ENCODE data around the gene CRISPLD2. TPM values are rescaled to one million over a fixed set of nuclear protein-coding genes. Genes with fewer than 3 reads are reported as not detected.

CRISPLD2 gene
- polyA plus RNA-seq, 1 experiment, result 103 TPM

- POLR2A ChIA-PET, result interaction anchor here (1.0 kb wide), 1 partner anchor 99 kb away, joined by 5 read pairs; the partner anchor contains the start of gene CRISPLD2
- Histone ChIP-seq H3K27me3 (ENCODE audit: control insufficient read depth, insufficient read depth, low read length) (peaks cover 23% of the 10 kb centered on the region), H3K27ac (ENCODE audit: low read depth, low read length) (no peak overlapping the region), H3K9me3 (ENCODE audit: control insufficient read depth, insufficient read depth, low read length) (no peaks in the 10 kb centered on the region; the same call in 1 of the 2 replicates), H3K4me3 (ENCODE audit: low read depth, low read length) (no peak overlapping the region)
- DNase-seq (ENCODE audit: low read depth, low spot score), result no peak
- no peak for TF ChIP-seq CTCF (IDR thresholded peaks at IDR 0.05; ENCODE audit: low read depth, low read length)
- CTCF ChIA-PET, result no interaction called here
These were observed 99.9 kb downstream of the CRISPLD2 start for GRCh38 chr16:84919708-84920107.

GRCh38 chr16:84920333-84920732 is 100.5 kb downstream of the CRISPLD2 start:
- no peak for TF ChIP-seq CTCF (IDR thresholded peaks at IDR 0.05; ENCODE audit: low read depth, low read length)
- H3K27ac ChIP-seq (ENCODE audit: low read depth, low read length), result no peak overlapping the region
- H3K4me3 ChIP-seq (ENCODE audit: low read depth, low read length), result no peak overlapping the region
- peaks cover 21% of the 10 kb centered on the region for H3K27me3 ChIP-seq (ENCODE audit: control insufficient read depth, insufficient read depth, low read length)
- DNase-seq (ENCODE audit: low read depth, low spot score), result no peak
- POLR2A ChIA-PET, result no interaction called here
- CTCF ChIA-PET, result no interaction called here
- no peaks in the 10 kb centered on the region; the same call in 1 of the 2 replicates for H3K9me3 ChIP-seq (ENCODE audit: control insufficient read depth, insufficient read depth, low read length)

GRCh38 chr16:84922351-84923120 is 102.8 kb downstream of the CRISPLD2 start:
- peak overlapping the region; percentile 11 for H3K27ac ChIP-seq (ENCODE audit: low read depth, low read length)
- ChIA-PET CTCF (no interaction called here), POLR2A (interaction anchor here (1.1 kb wide), 1 partner anchor 103 kb away, joined by 3 read pairs; the partner anchor contains the start of gene CRISPLD2)
- no peak for TF ChIP-seq CTCF (IDR thresholded peaks at IDR 0.05; ENCODE audit: low read depth, low read length)
- no peaks in the 10 kb centered on the region; the same call in 1 of the 2 replicates for H3K9me3 ChIP-seq (ENCODE audit: control insufficient read depth, insufficient read depth, low read length)
- no peak for DNase-seq (ENCODE audit: low read depth, low spot score)
- peaks cover 4% of the 10 kb centered on the region for H3K27me3 ChIP-seq (ENCODE audit: control insufficient read depth, insufficient read depth, low read length)
- no peak overlapping the region for H3K4me3 ChIP-seq (ENCODE audit: low read depth, low read length)

GRCh38 chr16:84924331-84925091 is 104.7 kb downstream of the CRISPLD2 start:
- POLR2A ChIA-PET, result no interaction called here
- TF ChIP-seq CTCF (IDR thresholded peaks at IDR 0.05; ENCODE audit: low read depth, low read length), result no peak
- Histone ChIP-seq H3K27me3 (ENCODE audit: control insufficient read depth, insufficient read depth, low read length) (no peaks in the 10 kb centered on the region), H3K4me3 (ENCODE audit: low read depth, low read length) (no peak overlapping the region), H3K27ac (ENCODE audit: low read depth, low read length) (no peak overlapping the region), H3K9me3 (ENCODE audit: control insufficient read depth, insufficient read depth, low read length) (no peaks in the 10 kb centered on the region; the same call in 1 of the 2 replicates)
- CTCF ChIA-PET, result interaction anchor here (0.5 to 3.8 kb wide), 15 partner anchors 9 to 172 kb away, joined by 3 to 14 read pairs (median 4); no protein-coding TSS in a partner anchor
- no peak for DNase-seq (ENCODE audit: low read depth, low spot score)

Measured in AG04450 (cell line).